CD4-positive, alpha-beta memory T cell (primary cell): ENCODE data around the gene RLIM. TPM values are rescaled to one million over a fixed set of nuclear protein-coding genes. Genes with fewer than 3 reads are reported as not detected.

Source experiments
- CTCF ChIA-PET: fragments of 350-600 bp; sonication (Branson Sonifier 250); formaldehyde crosslinking; loops from one replicate; lab custom pipeline; 2021; ENCODE audit warnings: inconsistent platforms; ENCODE audit not compliant: partially characterized antibody; lab: Charles Lee
- POLR2A ChIA-PET: fragments of 350-600 bp; sonication (Branson Sonifier 250); formaldehyde crosslinking; loops from one replicate; lab custom pipeline; 2021; ENCODE audit not compliant: partially characterized antibody; lab: Charles Lee
- DNase-seq, 5 donors: peaks; one replicate each; pipeline versions ENCODE4 v3.0.0 to v3.0.0-alpha.2; 2020 to 2022; ENCODE audit warnings: mixed read lengths in 1 of 5
- H3K27ac ChIP-seq: one replicate; pipeline ENCODE4 v1.7.0; 2013; ENCODE audit warnings: low read depth, low read length
- H3K27me3 ChIP-seq: 2 replicates; pipeline ENCODE4 v1.7.0; 2013; ENCODE audit warnings: mild to moderate bottlenecking, low read length, moderate library complexity; ENCODE audit not compliant: insufficient read depth
- H3K36me3 ChIP-seq: 2 replicates; pipeline ENCODE4 v1.7.0; 2013; ENCODE audit warnings: mild to moderate bottlenecking, low read length, moderate library complexity; ENCODE audit not compliant: insufficient read depth
- H3K4me1 ChIP-seq: 2 replicates; pipeline ENCODE4 v1.7.0; 2013; ENCODE audit warnings: mild to moderate bottlenecking, low read length, moderate library complexity; ENCODE audit not compliant: insufficient read depth
- H3K4me3 ChIP-seq, 2 donors: one replicate each; pipeline ENCODE4 v1.7.0; 2013; ENCODE audit warnings: low read length in 2 of 2, mild to moderate bottlenecking in 1 of 2
- H3K9me3 ChIP-seq, 2 donors: one replicate each; pipeline ENCODE4 v1.7.0; 2013; ENCODE audit warnings: low read length in 2 of 2, control low read depth in 1 of 2; ENCODE audit not compliant: control insufficient read depth in 1 of 2
- H3K27ac Mint-ChIP-seq, 7 donors: one replicate each; pipeline ENCODE4 v1.8.0; 2020 to 2021; ENCODE audit warnings: mixed read lengths in 7 of 7, mild to moderate bottlenecking in 6 of 7, inconsistent platforms in 3 of 7, moderate library complexity in 3 of 7
- H3K27me3 Mint-ChIP-seq, 2 donors: one replicate each; pipeline ENCODE4 v1.8.0; 2020 to 2021; ENCODE audit warnings: mixed read lengths in 2 of 2
- H3K36me3 Mint-ChIP-seq, 2 donors: one replicate each; pipeline ENCODE4 v1.8.0; 2020 to 2021; ENCODE audit warnings: mixed read lengths in 2 of 2, inconsistent platforms in 1 of 2, mild to moderate bottlenecking in 1 of 2
- H3K4me1 Mint-ChIP-seq, 4 donors: one replicate each; pipeline ENCODE4 v1.8.0; 2020 to 2021; ENCODE audit warnings: mixed read lengths in 4 of 4, mild to moderate bottlenecking in 1 of 4
- H3K4me3 Mint-ChIP-seq, 8 donors: one replicate each; pipeline ENCODE4 v1.8.0; 2020 to 2021; ENCODE audit warnings: mixed read lengths in 8 of 8, mild to moderate bottlenecking in 7 of 8, moderate library complexity in 6 of 8, inconsistent platforms in 3 of 8
- H3K9me3 Mint-ChIP-seq, 8 donors: one replicate each; pipeline ENCODE4 v1.8.0; 2020 to 2021; ENCODE audit warnings: mixed read lengths in 8 of 8, mild to moderate bottlenecking in 5 of 8, inconsistent platforms in 3 of 8, moderate library complexity in 1 of 8
- intact Hi-C: fragments of 100-400 bp; cut with micrococcal nuclease; formaldehyde crosslinking; loops from one replicate; pipeline ENCODE4 v1.15.1; 2023
- polyA plus RNA-seq, 2 donors: library from polyadenylated mRNA; unstranded; fragments of 300-500 nt; fragmentation: Illumina TruSeq; gene quantifications; one replicate each; pipeline ENCODE4 v1.2.3, GENCODE V29; 2021
- total RNA-seq, 2 experiments: library from RNA; stranded (reverse); gene quantifications; one replicate each; pipeline ENCODE4 v1.2.3, GENCODE V29; 2021

Gene RLIM
- total and polyA plus RNA-seq, 4 experiments from 2014 or later = 7.3 to 44.5 (median 26.2) TPM

GRCh38 chrX:74536832-74537371, 77.5 kb downstream of the RLIM start:
- Histone ChIP-seq H3K4me1 (peaks cover 17% of the 10 kb centered on the region), H3K36me3 (no peaks in the 10 kb centered on the region), H3K4me3 (peak overlapping the region in 1 of 2 donors; percentile 49), H3K27ac (no peak overlapping the region), H3K27me3 (no peaks in the 10 kb centered on the region), H3K9me3 (no peaks in the 10 kb centered on the region)
- Mint-ChIP-seq H3K4me1 (peaks cover 5 to 27% (median 9%) of the 10 kb centered on the region in 4 donors), H3K4me3 (peak overlapping the region; percentile 83 to 88 (median 86)), H3K27me3 (no peaks in the 10 kb centered on the region), H3K9me3 (no peaks in the 10 kb centered on the region), H3K36me3 (no peaks in the 10 kb centered on the region), H3K27ac (peak overlapping the region in 4 of 7 donors; percentile 60 to 82 (median 76))
- ChIA-PET POLR2A (interaction anchor here (1.1 kb wide), 1 partner anchor 11 kb away, joined by 3 read pairs; no protein-coding TSS in a partner anchor), CTCF (no interaction called here)
- no peak for DNase-seq
- intact Hi-C loops = no loop called here

GRCh38 chrX:74536152-74536831, 78.1 kb downstream of the RLIM start:
- Histone ChIP-seq H3K9me3 (no peaks in the 10 kb centered on the region), H3K36me3 (no peaks in the 10 kb centered on the region), H3K27ac (peak overlapping the region; percentile 40), H3K27me3 (no peaks in the 10 kb centered on the region), H3K4me1 (peaks cover 17% of the 10 kb centered on the region), H3K4me3 (peak overlapping the region; percentile 6 to 49)
- peaks cover 5 to 27% (median 9%) of the 10 kb centered on the region in 4 donors for H3K4me1 Mint-ChIP-seq
- ChIA-PET POLR2A (interaction anchor here (1.1 to 1.4 kb wide), 2 partner anchors 11 to 78 kb away, joined by 3 to 4 read pairs; partner anchors contain the start of gene RLIM), CTCF (no interaction called here)
- peak overlapping the region; percentile 83 to 88 (median 86) for H3K4me3 Mint-ChIP-seq
- DNase-seq = peak in 3 of 5 donors; percentile 9 to 40 (median 10)
- intact Hi-C loops = no loop called here
- peak overlapping the region in 6 of 7 donors; percentile 78 to 94 (median 86) for H3K27ac Mint-ChIP-seq
- H3K27me3 Mint-ChIP-seq = no peaks in the 10 kb centered on the region
- H3K9me3 Mint-ChIP-seq = no peaks in the 10 kb centered on the region
- no peaks in the 10 kb centered on the region for H3K36me3 Mint-ChIP-seq

DNA sequence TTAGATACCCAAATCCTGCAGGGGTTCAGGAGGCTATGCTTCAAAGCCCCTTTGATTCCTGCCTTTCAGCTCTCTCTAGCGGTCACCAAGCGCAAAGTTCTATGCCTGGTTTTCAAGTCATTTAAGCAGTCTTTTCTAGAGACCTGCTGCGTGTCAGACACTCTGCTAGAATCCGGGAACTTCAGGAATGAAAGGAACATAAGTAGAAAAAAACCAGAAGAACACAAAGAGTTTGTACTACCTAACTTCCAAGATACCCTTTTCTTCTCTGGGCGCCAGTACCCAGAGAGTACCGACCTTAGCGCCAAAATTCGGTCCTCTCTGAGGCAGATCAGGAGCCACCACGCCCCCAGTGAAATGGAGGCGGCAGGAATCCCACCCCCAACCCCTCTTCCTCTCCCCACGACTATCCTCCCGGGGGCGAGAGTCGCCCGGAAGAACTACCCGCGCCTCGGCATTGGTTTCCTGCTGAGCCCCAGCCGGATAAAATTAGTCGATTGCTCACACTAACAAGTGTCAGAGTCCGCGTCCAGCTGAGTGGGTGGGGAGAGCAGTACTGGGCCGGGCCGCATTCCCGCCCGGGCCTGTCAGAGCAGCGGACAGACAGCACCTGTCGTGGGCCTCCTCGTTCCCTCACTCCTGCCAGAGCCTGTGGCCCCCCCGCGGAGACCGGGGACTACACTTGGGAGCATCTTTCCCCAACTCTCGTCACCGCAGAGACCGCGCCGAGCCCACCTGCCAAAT, 78.8 kb downstream of the RLIM start:
- CTCF ChIA-PET = interaction anchor here (1.6 kb wide), 1 partner anchor 191 kb away, joined by 5 read pairs; no protein-coding TSS in a partner anchor
- H3K27me3 Mint-ChIP-seq = no peaks in the 10 kb centered on the region
- peak overlapping the region; percentile 78 to 94 (median 85) for H3K27ac Mint-ChIP-seq
- DNase-seq = peak in 3 of 5 donors; percentile 19 to 54 (median 30)
- no peaks in the 10 kb centered on the region for H3K36me3 Mint-ChIP-seq
- peaks cover 5 to 27% (median 9%) of the 10 kb centered on the region in 4 donors for H3K4me1 Mint-ChIP-seq
- H3K9me3 Mint-ChIP-seq = no peaks in the 10 kb centered on the region
- peaks cover 17% of the 10 kb centered on the region for H3K4me1 ChIP-seq
- no peaks in the 10 kb centered on the region for H3K36me3 ChIP-seq
- H3K9me3 ChIP-seq = no peaks in the 10 kb centered on the region
- H3K27me3 ChIP-seq = no peaks in the 10 kb centered on the region
- intact Hi-C loops = loop anchor here (2.0 kb wide), 1 partner anchor 15 kb away; no protein-coding TSS in a partner anchor
- POLR2A ChIA-PET = interaction anchor here (1.1 to 1.4 kb wide), 2 partner anchors 12 to 79 kb away, joined by 3 to 4 read pairs; partner anchors contain the start of gene RLIM
- H3K4me3 Mint-ChIP-seq = peak overlapping the region; percentile 83 to 88 (median 86)
- H3K27ac ChIP-seq = peak overlapping the region; percentile 40
- H3K4me3 ChIP-seq = peak overlapping the region; percentile 6 to 49

Other genes with a start within 250 kb of the RLIM start
- gene SLC16A2, start 193.1 kb downstream of the RLIM start, total RNA-seq = under 1 TPM; 0.19 to 0.35 TPM
- under 1 TPM in 1 of 2 donors, not detected in 1; 0.07 TPM for gene SLC16A2, start 193.1 kb downstream of the RLIM start, polyA plus RNA-seq